SK-N-SH treated with all-trans-retinoic acid at 6 μM for 48 hours (cell line): ENCODE data around the gene DMD.

Source experiments
- ARNTL ChIP-seq: fragments of 450-650 bp; formaldehyde crosslinking; IDR thresholded peaks from 2 replicates; pipeline ENCODE4 v1.5.0; 2020; ENCODE audit warnings: low read depth, mild to moderate bottlenecking, moderate library complexity, borderline replicate concordance
- CREB5 ChIP-seq: fragments of 250-450 bp; sonication (Bioruptor Pico); IDR thresholded peaks from 2 replicates; pipeline ENCODE4 v1.5.1; 2020; ENCODE audit warnings: low read depth, mild to moderate bottlenecking, moderate library complexity
- CSDC2 ChIP-seq: fragments of 250-450 bp; sonication (Bioruptor Pico); IDR thresholded peaks from 2 replicates; pipeline ENCODE4 v1.5.0; 2020; ENCODE audit warnings: mild to moderate bottlenecking, moderate library complexity
- GLIS3 ChIP-seq: fragments of 250-450 bp; sonication (Bioruptor Pico); IDR thresholded peaks from 2 replicates; pipeline ENCODE4 v1.5.0; 2020; ENCODE audit warnings: mild to moderate bottlenecking, moderate library complexity
- ISL1 ChIP-seq: fragments of 250-450 bp; sonication (Bioruptor Pico); IDR thresholded peaks from 2 replicates; pipeline ENCODE4 v2.1.2; 2022; ENCODE audit warnings: mild to moderate bottlenecking, moderate library complexity
- OSR1 ChIP-seq: fragments of 250-450 bp; sonication (Bioruptor Pico); IDR thresholded peaks from 2 replicates; pipeline ENCODE4 v1.8.0; 2022; ENCODE audit warnings: moderate library complexity, mild to moderate bottlenecking, inconsistent platforms
- PATZ1 ChIP-seq: fragments of 250-450 bp; sonication (Bioruptor Pico); IDR thresholded peaks from 2 replicates; pipeline ENCODE4 v1.8.0; 2020; ENCODE audit warnings: mild to moderate bottlenecking, moderate library complexity, borderline replicate concordance
- SNAI2 ChIP-seq: fragments of 250-450 bp; sonication (Bioruptor Pico); IDR thresholded peaks from 2 replicates; pipeline ENCODE4 v1.5.0; 2020; ENCODE audit warnings: mild to moderate bottlenecking, moderate library complexity
- TOX ChIP-seq: fragments of 250-450 bp; sonication (Bioruptor Pico); IDR thresholded peaks from 2 replicates; pipeline ENCODE4 v1.8.0; 2021; ENCODE audit warnings: mild to moderate bottlenecking, moderate library complexity, borderline replicate concordance
- TSHZ2 ChIP-seq: fragments of 250-450 bp; sonication (Bioruptor Pico); IDR thresholded peaks from 2 replicates; pipeline ENCODE4 v1.5.0; 2020; ENCODE audit warnings: mild to moderate bottlenecking, moderate library complexity
- ZNF70 ChIP-seq: fragments of 450-650 bp; formaldehyde crosslinking; IDR thresholded peaks from 2 replicates; pipeline ENCODE4 v1.5.0; 2020; ENCODE audit warnings: mild to moderate bottlenecking, moderate library complexity
- ZNF8 ChIP-seq: fragments of 450-650 bp; formaldehyde crosslinking; IDR thresholded peaks from 2 replicates; pipeline ENCODE4 v1.5.0; 2020; ENCODE audit warnings: mild to moderate bottlenecking, moderate library complexity

GRCh38 chrX:31383991-31384390 is 1827.4 kb downstream of the DMD start:
- TF ChIP-seq CREB5 (CRISPR knock-in tag) (no peak), SNAI2 (no peak), OSR1 (no peak), CSDC2 (CRISPR knock-in tag) (no peak), GLIS3 (CRISPR knock-in tag) (no peak), ZNF70 (CRISPR knock-in tag) (no peak), PATZ1 (CRISPR knock-in tag) (no peak), ARNTL (CRISPR knock-in tag) (no peak), TOX (CRISPR knock-in tag) (no peak), ISL1 (CRISPR knock-in tag) (no peak), ZNF8 (CRISPR knock-in tag) (no peak), TSHZ2 (CRISPR knock-in tag) (no peak)
